ENCODE measurements around the gene TM4SF18. TPM values are rescaled to one million over a fixed set of nuclear protein-coding genes. Genes with fewer than 3 reads are reported as not detected.

The TM4SF18 gene
- polyA plus RNA-seq, 1 of the 3 experiments (the other 2 are of a cell fraction) = 0.30 TPM

- WGBS (ENCODE audit: low lambda C conversion rate) = 94% methylated on average over 2 of the region's 2 CpGs
- no peak overlapping the region for H3K9ac ChIP-seq
- H3K79me2 ChIP-seq (ENCODE audit: insufficient read depth) = no peaks in the 10 kb centered on the region
- H3K4me2 ChIP-seq = no peak overlapping the region
- no peaks in the 10 kb centered on the region for H3K9me3 ChIP-seq
- ChIA-PET CTCF (no interaction called here), POLR2A (no interaction called here)
- DNase-seq = no peak
- no peak overlapping the region for H2AFZ ChIP-seq (ENCODE audit: low read depth)
- no peaks in the 10 kb centered on the region for H4K20me1 ChIP-seq (ENCODE audit: insufficient read depth)
- H3K27me3 ChIP-seq (ENCODE audit: insufficient read depth) = no peaks in the 10 kb centered on the region
- H3K4me3 ChIP-seq (ENCODE audit: low read depth in 2 of 2, low read length in 1 of 2) = no peak overlapping the region
- TF ChIP-seq FOSL2 (IDR thresholded peaks at IDR 0.05; ENCODE audit: borderline replicate concordance, low read depth) (no peak), RXRA (IDR thresholded peaks at IDR 0.05; ENCODE audit: borderline replicate concordance, low read depth) (no peak), NRF1 (IDR thresholded peaks at IDR 0.05; ENCODE audit: low read depth, low read length) (no peak), POLR2AphosphoS5 (IDR thresholded peaks at IDR 0.05; ENCODE audit: low read depth, low read length) (no peak)
- H3K36me3 ChIP-seq (replicated peaks in 1 of 2; ENCODE audit: control insufficient read depth in 1 of 2, insufficient read depth in 2 of 2, low read length in 1 of 2) = peaks cover 10 to 12% of the 10 kb centered on the region in 2 experiments
- H3K9me2 ChIP-seq = no peaks in the 10 kb centered on the region
- no peak overlapping the region for H3K27ac ChIP-seq (ENCODE audit: low read depth in 2 of 2, low read length in 1 of 2)
- H3F3A ChIP-seq (replicated peaks; ENCODE audit: insufficient read depth) = peaks cover 40% of the 10 kb centered on the region
- peaks cover 0 to 16% of the 10 kb centered on the region in 2 experiments; a peak in 2 of 4 replicates for H3K4me1 ChIP-seq (ENCODE audit: control insufficient read depth in 1 of 2, insufficient read depth in 2 of 2, low read depth in 1 of 2, low read length in 1 of 2)
These were observed 32.6 kb upstream of the TM4SF18 start for GRCh38 chr3:149366031-149366430.

- no peak for TF ChIP-seq CTCF (IDR thresholded peaks at IDR 0.05)
- no peak for TF ChIP-seq RFX5 (IDR thresholded peaks at IDR 0.05; ENCODE audit: low read length)
- TF ChIP-seq GABPA (IDR thresholded peaks at IDR 0.05; ENCODE audit: low read depth) = no peak
- no peak for TF ChIP-seq YY1 (IDR thresholded peaks at IDR 0.05; ENCODE audit: low read depth)
- no peak for TF ChIP-seq SMC3 (IDR thresholded peaks at IDR 0.05; ENCODE audit: low read depth, low read length)
- TF ChIP-seq PBX3 (IDR thresholded peaks at IDR 0.05) = no peak
- no peak for TF ChIP-seq USF1 (IDR thresholded peaks at IDR 0.05; ENCODE audit: borderline replicate concordance, low read depth)
- TF ChIP-seq MEF2A (IDR thresholded peaks at IDR 0.05; ENCODE audit: borderline replicate concordance, low read depth) = no peak
- no peak for TF ChIP-seq RXRA (IDR thresholded peaks at IDR 0.05; ENCODE audit: borderline replicate concordance, low read depth)
- H2AFZ ChIP-seq (ENCODE audit: low read depth) = no peak overlapping the region
- H3K9me3 ChIP-seq = no peaks in the 10 kb centered on the region
- peaks cover 30% of the 10 kb centered on the region for H3F3A ChIP-seq (replicated peaks; ENCODE audit: insufficient read depth)
- H4K20me1 ChIP-seq (ENCODE audit: insufficient read depth) = no peaks in the 10 kb centered on the region
- ChIA-PET POLR2A (no interaction called here), CTCF (no interaction called here)
- DNase-seq = no peak
- 0 out of 4 replicates have a peak, but pooled peaks cover 0 to 8% of the 10 kb centered on the region in 2 experiments for H3K4me1 ChIP-seq (ENCODE audit: control insufficient read depth in 1 of 2, insufficient read depth in 2 of 2, low read depth in 1 of 2, low read length in 1 of 2)
- H3K79me2 ChIP-seq (ENCODE audit: insufficient read depth) = no peaks in the 10 kb centered on the region
- H3K36me3 ChIP-seq (replicated peaks in 1 of 2; ENCODE audit: control insufficient read depth in 1 of 2, insufficient read depth in 2 of 2, low read length in 1 of 2) = peaks cover 2 to 6% of the 10 kb centered on the region in 2 experiments
- no peak overlapping the region for H3K4me3 ChIP-seq (ENCODE audit: low read depth in 2 of 2, low read length in 1 of 2)
- no peak overlapping the region for H3K4me2 ChIP-seq
- no peaks in the 10 kb centered on the region for H3K9me2 ChIP-seq
- no peak overlapping the region for H3K27ac ChIP-seq (ENCODE audit: low read depth in 2 of 2, low read length in 1 of 2)
- H3K9ac ChIP-seq = no peak overlapping the region
- 89% methylated on average over 2 of the region's 2 CpGs for WGBS (ENCODE audit: low lambda C conversion rate)
- no peaks in the 10 kb centered on the region for H3K27me3 ChIP-seq (ENCODE audit: insufficient read depth)
These were observed 31.2 kb upstream of the TM4SF18 start for GRCh38 chr3:149364624-149365023.
